Transverse colon (tissue), 3 donors: ENCODE results near the gene KCNE4.

Experiments
- POLR2A ChIP-seq: fragments of 450-650 bp; IDR thresholded peaks from one replicate; pipeline ENCODE4 v1.6.1; 2016; ENCODE audit warnings: antibody characterized with exemption, mild to moderate bottlenecking, moderate library complexity
- TF ChIP-seq, protein P1 (sequence below), 5 experiments: fragments of 200-600 bp in 3 of 5; fragments of 450-650 bp in 2 of 5; sonication (generic) in 3 of 5; IDR thresholded peaks; 1 replicate in 2 of 5; 2 replicates in 3 of 5; pipeline ENCODE4 v1.5.1; 2016 to 2017; ENCODE audit warnings: antibody characterized with exemption in 5 of 5, inconsistent platforms in 3 of 5, mild to moderate bottlenecking in 2 of 5, moderate library complexity in 1 of 5

GRCh38 chr2:223058952-223059716, 7.1 kb downstream of the KCNE4 start:
- no peak for TF ChIP-seq POLR2A
- TF ChIP-seq, protein P1, sequence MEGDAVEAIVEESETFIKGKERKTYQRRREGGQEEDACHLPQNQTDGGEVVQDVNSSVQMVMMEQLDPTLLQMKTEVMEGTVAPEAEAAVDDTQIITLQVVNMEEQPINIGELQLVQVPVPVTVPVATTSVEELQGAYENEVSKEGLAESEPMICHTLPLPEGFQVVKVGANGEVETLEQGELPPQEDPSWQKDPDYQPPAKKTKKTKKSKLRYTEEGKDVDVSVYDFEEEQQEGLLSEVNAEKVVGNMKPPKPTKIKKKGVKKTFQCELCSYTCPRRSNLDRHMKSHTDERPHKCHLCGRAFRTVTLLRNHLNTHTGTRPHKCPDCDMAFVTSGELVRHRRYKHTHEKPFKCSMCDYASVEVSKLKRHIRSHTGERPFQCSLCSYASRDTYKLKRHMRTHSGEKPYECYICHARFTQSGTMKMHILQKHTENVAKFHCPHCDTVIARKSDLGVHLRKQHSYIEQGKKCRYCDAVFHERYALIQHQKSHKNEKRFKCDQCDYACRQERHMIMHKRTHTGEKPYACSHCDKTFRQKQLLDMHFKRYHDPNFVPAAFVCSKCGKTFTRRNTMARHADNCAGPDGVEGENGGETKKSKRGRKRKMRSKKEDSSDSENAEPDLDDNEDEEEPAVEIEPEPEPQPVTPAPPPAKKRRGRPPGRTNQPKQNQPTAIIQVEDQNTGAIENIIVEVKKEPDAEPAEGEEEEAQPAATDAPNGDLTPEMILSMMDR (IDR thresholded peaks at IDR 0.05): no peak
